ENCODE data around the gene ZCCHC7. TPM values are rescaled to one million over a fixed set of nuclear protein-coding genes. Genes with fewer than 3 reads are reported as not detected.

Gene ZCCHC7
- polyA plus RNA-seq, 3 donors, result 8.7 to 12.9 (median 12.5) TPM

GRCh38 chr9:37198831-37199230, 78.5 kb downstream of the ZCCHC7 start:
- H3K9me3 Mint-ChIP-seq, result peaks cover 0 to 6% (median 2%) of the 10 kb centered on the region in 7 donors
- TF ChIP-seq, protein P1, sequence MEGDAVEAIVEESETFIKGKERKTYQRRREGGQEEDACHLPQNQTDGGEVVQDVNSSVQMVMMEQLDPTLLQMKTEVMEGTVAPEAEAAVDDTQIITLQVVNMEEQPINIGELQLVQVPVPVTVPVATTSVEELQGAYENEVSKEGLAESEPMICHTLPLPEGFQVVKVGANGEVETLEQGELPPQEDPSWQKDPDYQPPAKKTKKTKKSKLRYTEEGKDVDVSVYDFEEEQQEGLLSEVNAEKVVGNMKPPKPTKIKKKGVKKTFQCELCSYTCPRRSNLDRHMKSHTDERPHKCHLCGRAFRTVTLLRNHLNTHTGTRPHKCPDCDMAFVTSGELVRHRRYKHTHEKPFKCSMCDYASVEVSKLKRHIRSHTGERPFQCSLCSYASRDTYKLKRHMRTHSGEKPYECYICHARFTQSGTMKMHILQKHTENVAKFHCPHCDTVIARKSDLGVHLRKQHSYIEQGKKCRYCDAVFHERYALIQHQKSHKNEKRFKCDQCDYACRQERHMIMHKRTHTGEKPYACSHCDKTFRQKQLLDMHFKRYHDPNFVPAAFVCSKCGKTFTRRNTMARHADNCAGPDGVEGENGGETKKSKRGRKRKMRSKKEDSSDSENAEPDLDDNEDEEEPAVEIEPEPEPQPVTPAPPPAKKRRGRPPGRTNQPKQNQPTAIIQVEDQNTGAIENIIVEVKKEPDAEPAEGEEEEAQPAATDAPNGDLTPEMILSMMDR (IDR thresholded peaks at IDR 0.05), result no peak
- peaks cover 21 to 23% of the 10 kb centered on the region in 2 donors for H3K4me1 ChIP-seq (ENCODE audit: control insufficient read depth in 1 of 2, insufficient read depth in 2 of 2, low read length in 2 of 2)
- H3K36me3 Mint-ChIP-seq, result peaks cover 4 to 18% of the 10 kb centered on the region in 2 donors
- no peak overlapping the region for H3K4me2 ChIP-seq (replicated peaks; ENCODE audit: extremely low read depth, low read length, poor library complexity, severe bottlenecking)
- no peaks in the 10 kb centered on the region for H3K9me3 ChIP-seq (replicated peaks in 1 of 2; ENCODE audit: control insufficient read depth in 1 of 2, insufficient read depth in 1 of 2, low read length in 2 of 2)
- no peak overlapping the region for H2AFZ ChIP-seq (ENCODE audit: insufficient read depth, low read depth, low read length, poor library complexity, severe bottlenecking)
- no peaks in the 10 kb centered on the region for H3K27me3 ChIP-seq (ENCODE audit: control insufficient read depth in 2 of 2, insufficient read depth in 2 of 2, low read length in 2 of 2)
- DNase-seq, result no peak
- peaks cover 32% of the 10 kb centered on the region for H3K4me1 Mint-ChIP-seq
- no peaks in the 10 kb centered on the region for H3K79me2 ChIP-seq (ENCODE audit: insufficient read depth, low read length)
- peak overlapping the region in 1 of 2 donors; percentile 50 for H3K27ac ChIP-seq (ENCODE audit: low read depth in 1 of 2, low read length in 2 of 2)
- peaks cover 0 to 3% (median 2%) of the 10 kb centered on the region in 3 donors for H3K27me3 Mint-ChIP-seq (ENCODE audit: low read depth in 3 of 3)
- H3K4me3 ChIP-seq (replicated peaks in 1 of 3; ENCODE audit: low read depth in 2 of 3, low read length in 3 of 3), result no peak overlapping the region
- H3K36me3 ChIP-seq (replicated peaks in 1 of 2; ENCODE audit: control insufficient read depth in 1 of 2, insufficient read depth in 2 of 2, low read length in 2 of 2), result no peaks in the 10 kb centered on the region
- 67% methylated on average over 1 of the region's 1 CpG for WGBS (ENCODE audit: insufficient coverage)
- no peak overlapping the region for H3K9ac ChIP-seq (ENCODE audit: insufficient read depth, low read length, poor library complexity, severe bottlenecking)
- H3K27ac Mint-ChIP-seq, result no peak overlapping the region
- intact Hi-C loops (cut with micrococcal nuclease), result loop anchor here in 1 of 2 donors (10.0 kb wide), 1 partner anchor 74 kb away; the partner anchor contains the start of gene ZCCHC7
- peaks cover 3% of the 10 kb centered on the region for H4K20me1 ChIP-seq (ENCODE audit: insufficient read depth, low read length)
- H3K4me3 Mint-ChIP-seq, result no peak overlapping the region

GRCh38 chr9:37200433-37201005, 80.1 kb downstream of the ZCCHC7 start:
- Histone ChIP-seq H2AFZ (ENCODE audit: insufficient read depth, low read depth, low read length, poor library complexity, severe bottlenecking) (no peak overlapping the region), H3K27me3 (ENCODE audit: control insufficient read depth in 2 of 2, insufficient read depth in 2 of 2, low read length in 2 of 2) (no peaks in the 10 kb centered on the region), H3K9me3 (replicated peaks in 1 of 2; ENCODE audit: control insufficient read depth in 1 of 2, insufficient read depth in 1 of 2, low read length in 2 of 2) (no peaks in the 10 kb centered on the region), H3K27ac (ENCODE audit: low read depth in 1 of 2, low read length in 2 of 2) (no peak overlapping the region), H3K4me1 (ENCODE audit: control insufficient read depth in 1 of 2, insufficient read depth in 2 of 2, low read length in 2 of 2) (peaks cover 21 to 23% of the 10 kb centered on the region in 2 donors), H3K4me3 (replicated peaks in 1 of 3; ENCODE audit: low read depth in 2 of 3, low read length in 3 of 3) (no peak overlapping the region), H4K20me1 (ENCODE audit: insufficient read depth, low read length) (peaks cover 3% of the 10 kb centered on the region), H3K79me2 (ENCODE audit: insufficient read depth, low read length) (no peaks in the 10 kb centered on the region), H3K9ac (ENCODE audit: insufficient read depth, low read length, poor library complexity, severe bottlenecking) (no peak overlapping the region), H3K4me2 (replicated peaks; ENCODE audit: extremely low read depth, low read length, poor library complexity, severe bottlenecking) (no peak overlapping the region), H3K36me3 (replicated peaks in 1 of 2; ENCODE audit: control insufficient read depth in 1 of 2, insufficient read depth in 2 of 2, low read length in 2 of 2) (no peaks in the 10 kb centered on the region)
- TF ChIP-seq, protein P1 (IDR thresholded peaks at IDR 0.05), result no peak
- intact Hi-C loops (cut with micrococcal nuclease), result no loop called here
- H3K27ac Mint-ChIP-seq, result peak overlapping the region in 2 of 7 donors; percentile 15 to 52
- peak in 1 of 3 donors; percentile 7 for DNase-seq
- H3K9me3 Mint-ChIP-seq, result peaks cover 0 to 6% (median 4%) of the 10 kb centered on the region in 7 donors
- H3K4me3 Mint-ChIP-seq, result no peak overlapping the region
- H3K27me3 Mint-ChIP-seq (ENCODE audit: low read depth in 3 of 3), result peaks cover 0 to 3% (median 2%) of the 10 kb centered on the region in 3 donors
- H3K36me3 Mint-ChIP-seq, result peaks cover 10 to 19% of the 10 kb centered on the region in 2 donors
- peaks cover 32% of the 10 kb centered on the region for H3K4me1 Mint-ChIP-seq
- 89% methylated on average over 1 of the region's 1 CpG for whole genome bisulfite sequencing (ENCODE audit: insufficient coverage)
